BE2C (cell line): Measurements from ENCODE around the gene TBC1D10A.

Source experiments
- DNase-seq: peaks from one replicate; pipeline ENCODE4 v3.0.0-alpha.2; 2020
- H3K27me3 ChIP-seq: fragments of 250-450 bp; sonication (Bioruptor Pico); 2 replicates; pipeline ENCODE4 v1.5.1; 2020; ENCODE audit warnings: mild to moderate bottlenecking
- H3K36me3 ChIP-seq: fragments of 250-450 bp; sonication (Bioruptor Pico); 2 replicates; pipeline ENCODE4 v1.5.1; 2020; ENCODE audit warnings: mild to moderate bottlenecking
- H3K4me1 ChIP-seq: fragments of 250-450 bp; sonication (Bioruptor Pico); 2 replicates; pipeline ENCODE4 v1.5.1; 2020
- H3K4me3 ChIP-seq: 2 replicates; pipeline ENCODE4 v1.5.1; 2011; ENCODE audit warnings: low read depth, low read length
- H3K9me3 ChIP-seq: fragments of 250-450 bp; sonication (Bioruptor Pico); 2 replicates; pipeline ENCODE4 v1.5.1; 2020
- CTCF ChIP-seq: IDR thresholded peaks from 2 replicates; pipeline ENCODE4 v1.5.1; 2012; ENCODE audit warnings: mild to moderate bottlenecking, low read depth, low read length

TBC1D10A gene

GRCh38 chr22:30287648-30288418 is 38.9 kb downstream of the TBC1D10A start:
- peaks cover 16% of the 10 kb centered on the region for H3K4me1 ChIP-seq
- no peaks in the 10 kb centered on the region for H3K36me3 ChIP-seq
- no peaks in the 10 kb centered on the region for H3K9me3 ChIP-seq
- TF ChIP-seq CTCF, result peak; percentile 76
- DNase-seq, result peak; percentile 84
- no peaks in the 10 kb centered on the region for H3K27me3 ChIP-seq
- H3K4me3 ChIP-seq, result no peak overlapping the region

- Histone ChIP-seq H3K27me3 (no peaks in the 10 kb centered on the region), H3K4me1 (peaks cover 16% of the 10 kb centered on the region), H3K9me3 (no peaks in the 10 kb centered on the region), H3K4me3 (no peak overlapping the region), H3K36me3 (no peaks in the 10 kb centered on the region)
- DNase-seq, result peak; percentile 83
- TF ChIP-seq CTCF, result peak; percentile 85
These were observed 39.7 kb downstream of the TBC1D10A start for GRCh38 chr22:30286813-30287647.

- no peak for TF ChIP-seq CTCF
- Histone ChIP-seq H3K27me3 (no peaks in the 10 kb centered on the region), H3K36me3 (no peaks in the 10 kb centered on the region), H3K9me3 (no peaks in the 10 kb centered on the region), H3K4me1 (peaks cover 16% of the 10 kb centered on the region), H3K4me3 (no peak overlapping the region)
- DNase-seq, result no peak
These were observed 40.4 kb downstream of the TBC1D10A start for GRCh38 chr22:30286331-30286730.

DNA sequence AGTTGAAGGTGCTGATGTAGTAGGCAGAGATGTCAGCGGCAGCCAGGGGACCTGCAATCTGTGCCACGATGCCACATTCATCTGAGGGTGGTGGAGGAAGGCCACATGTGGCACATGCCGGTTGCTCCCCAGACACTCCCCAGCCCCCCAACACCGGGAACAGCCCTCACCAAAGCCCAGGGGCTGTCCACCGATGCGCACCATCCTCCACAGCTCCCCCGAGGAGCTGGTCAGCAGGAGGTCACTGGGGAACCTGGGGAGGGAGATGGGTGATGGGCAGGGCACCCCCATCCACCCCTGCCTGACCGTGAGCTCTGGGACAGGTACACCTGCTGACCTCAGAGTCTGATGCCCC is 40.9 kb downstream of the TBC1D10A start:
- Histone ChIP-seq H3K4me1 (peaks cover 13% of the 10 kb centered on the region), H3K36me3 (no peaks in the 10 kb centered on the region), H3K9me3 (no peaks in the 10 kb centered on the region), H3K4me3 (no peak overlapping the region), H3K27me3 (no peaks in the 10 kb centered on the region)
- no peak for DNase-seq
- no peak for TF ChIP-seq CTCF

GRCh38 chr22:30285176-30285845 is 41.4 kb downstream of the TBC1D10A start:
- Histone ChIP-seq H3K36me3 (no peaks in the 10 kb centered on the region), H3K9me3 (no peaks in the 10 kb centered on the region), H3K27me3 (no peaks in the 10 kb centered on the region), H3K4me3 (no peak overlapping the region), H3K4me1 (peaks cover 8% of the 10 kb centered on the region)
- TF ChIP-seq CTCF, result no peak
- DNase-seq, result no peak
